IMR-90 (cell line): ENCODE measurements around the gene RAB42. TPM values are rescaled to one million over a fixed set of nuclear protein-coding genes. Genes with fewer than 3 reads are reported as not detected.

ENCODE experiments used
- ATAC-seq: fragments of 200-7000 bp; cut with Tn5 transposase; 2 replicates; pipeline ENCODE4 v1.9.1; 2020; ENCODE audit warnings: low read depth, mild to moderate bottlenecking, moderate library complexity
- BruUV-seq: library from RNA; stranded (reverse); fragments of 400-500 nt; replicated peaks from 2 replicates; lab custom pipeline; 2021; lab: Mats Ljungman, UMichigan
- CTCF ChIA-PET: fragments of 300-600 bp; formaldehyde crosslinking; extraction: SDS; loops from one replicate; lab custom pipeline; 2021; ENCODE audit warnings: antibody characterized with exemption; lab: Yijun Ruan, JAX
- POLR2A ChIA-PET: fragments of 300-600 bp; sonication (Branson Sonifier 250); formaldehyde crosslinking; loops from one replicate; lab custom pipeline; 2022; ENCODE audit warnings: antibody characterized with exemption; ENCODE audit not compliant: unreplicated experiment; lab: Charles Lee
- DNase-seq: peaks from one replicate; pipeline ENCODE4 v3.0.0; 2013
- H2AFZ ChIP-seq: replicated peaks from 2 replicates; pipeline ENCODE3; 2013; ENCODE audit warnings: low read length, mild to moderate bottlenecking; ENCODE audit not compliant: poor library complexity
- H2AK5ac ChIP-seq: 2 replicates; pipeline ENCODE4 v1.6.1; 2013; ENCODE audit warnings: low read depth, low read length, inconsistent platforms
- H2AK9ac ChIP-seq: replicated peaks from 2 replicates; pipeline ENCODE3; 2013; ENCODE audit warnings: mild to moderate bottlenecking, low read depth, low read length, moderate library complexity; ENCODE audit not compliant: poor library complexity
- H2BK120ac ChIP-seq: 2 replicates; pipeline ENCODE4 v1.6.1; 2013; ENCODE audit warnings: low read depth, low read length, inconsistent platforms
- H2BK15ac ChIP-seq: 3 replicates; pipeline ENCODE4 v1.6.1; 2013; ENCODE audit warnings: low read depth, low read length, inconsistent platforms
- H2BK20ac ChIP-seq: 2 replicates; pipeline ENCODE4 v1.6.1; 2013; ENCODE audit warnings: low read depth, mild to moderate bottlenecking, inconsistent platforms, low read length, moderate library complexity
- H2BK5ac ChIP-seq: 2 replicates; pipeline ENCODE4 v1.6.1; 2013; ENCODE audit warnings: mild to moderate bottlenecking, low read depth, low read length, inconsistent platforms; ENCODE audit not compliant: poor library complexity, severe bottlenecking
- H3K14ac ChIP-seq: replicated peaks from 2 replicates; pipeline ENCODE4 v1.6.1; 2013; ENCODE audit warnings: low read depth, low read length, inconsistent platforms
- H3K18ac ChIP-seq: 2 replicates; pipeline ENCODE4 v1.6.1; 2013; ENCODE audit warnings: low read depth, low read length, control low read depth
- H3K23ac ChIP-seq: 2 replicates; pipeline ENCODE4 v1.6.1; 2013; ENCODE audit warnings: low read depth, low read length, inconsistent platforms
- H3K27ac ChIP-seq: 2 replicates; pipeline ENCODE4 v1.5.1; 2013; ENCODE audit warnings: mild to moderate bottlenecking, control low read depth, low read length; ENCODE audit not compliant: insufficient read depth
- H3K27me3 ChIP-seq: 2 replicates; pipeline ENCODE4 v1.6.1; 2013; ENCODE audit warnings: low read length; ENCODE audit not compliant: control insufficient read depth, insufficient read depth
- H3K36me3 ChIP-seq: 2 replicates; pipeline ENCODE4 v1.6.1; 2013; ENCODE audit warnings: low read length, mixed read lengths; ENCODE audit not compliant: control insufficient read depth, insufficient read depth
- H3K4ac ChIP-seq: 2 replicates; pipeline ENCODE4 v1.6.1; 2013; ENCODE audit warnings: low read depth, low read length, inconsistent platforms
- H3K4me1 ChIP-seq: 2 replicates; pipeline ENCODE4 v1.6.1; 2013; ENCODE audit warnings: low read length, mixed read lengths; ENCODE audit not compliant: control insufficient read depth, insufficient read depth
- H3K4me2 ChIP-seq: 2 replicates; pipeline ENCODE4 v1.6.1; 2013; ENCODE audit warnings: low read depth, mild to moderate bottlenecking, control low read depth, low read length, moderate library complexity
- H3K4me3 ChIP-seq: 2 replicates; pipeline ENCODE4 v1.5.1; 2013; ENCODE audit warnings: low read depth, mild to moderate bottlenecking, control low read depth, low read length, moderate library complexity; ENCODE audit not compliant: insufficient read depth
- H3K56ac ChIP-seq: 2 replicates; pipeline ENCODE4 v1.6.1; 2013; ENCODE audit warnings: low read length, inconsistent platforms; ENCODE audit not compliant: insufficient read depth; ENCODE audit errors: extremely low read depth
- H3K79me1 ChIP-seq, 2 experiments: 2 replicates each; pipeline ENCODE4 v1.6.1; 2013; ENCODE audit warnings: low read length in 2 of 2, inconsistent platforms in 1 of 2, low read depth in 1 of 2
- H3K9ac ChIP-seq: 2 replicates; pipeline ENCODE4 v1.6.1; 2013; ENCODE audit warnings: low read depth, low read length, control low read depth
- H3K9me1 ChIP-seq: 2 replicates; pipeline ENCODE4 v1.6.1; 2013; ENCODE audit warnings: low read length, inconsistent platforms; ENCODE audit not compliant: insufficient read depth
- H3K9me3 ChIP-seq: 2 replicates; pipeline ENCODE4 v1.6.1; 2013; ENCODE audit warnings: low read length; ENCODE audit not compliant: control insufficient read depth, insufficient read depth
- H4K20me1 ChIP-seq: 2 replicates; pipeline ENCODE4 v1.6.1; 2013; ENCODE audit warnings: low read length, inconsistent platforms; ENCODE audit not compliant: insufficient read depth
- H4K5ac ChIP-seq: 2 replicates; pipeline ENCODE4 v1.6.1; 2013; ENCODE audit warnings: mild to moderate bottlenecking, low read depth, low read length, control low read depth
- H4K8ac ChIP-seq, 2 experiments: 2 replicates each; pipeline ENCODE4 v1.6.1; 2013; ENCODE audit warnings: low read depth in 2 of 2, low read length in 2 of 2, control low read depth in 1 of 2, inconsistent platforms in 1 of 2
- H4K91ac ChIP-seq: 2 replicates; pipeline ENCODE4 v1.6.1; 2013; ENCODE audit warnings: low read depth, low read length, inconsistent platforms; ENCODE audit not compliant: insufficient read depth
- BHLHE40 ChIP-seq: fragments of 150-350 bp; IDR thresholded peaks from 2 replicates; pipeline ENCODE4 v1.6.1; 2016; ENCODE audit warnings: mild to moderate bottlenecking, low read depth, low read length
- CEBPB ChIP-seq: IDR thresholded peaks from 2 replicates; pipeline ENCODE4 v1.6.1; 2012; ENCODE audit warnings: low read depth, low read length, improper control_type of control experiment
- CHD1 ChIP-seq: IDR thresholded peaks from 2 replicates; pipeline ENCODE4 v1.6.1; 2012; ENCODE audit warnings: low read depth, low read length, improper control_type of control experiment
- CTCF ChIP-seq: conservative IDR thresholded peaks from 2 replicates; pipeline ENCODE4 v1.5.1; 2012; ENCODE audit warnings: mild to moderate bottlenecking, low read depth, low read length, improper control_type of control experiment
- ELK1 ChIP-seq: fragments of 150-350 bp; IDR thresholded peaks from 2 replicates; pipeline ENCODE4 v1.6.1; 2016; ENCODE audit warnings: low read depth, mild to moderate bottlenecking, low read length, moderate library complexity, borderline replicate concordance
- FOS ChIP-seq: fragments of 150-350 bp; IDR thresholded peaks from 2 replicates; pipeline ENCODE4 v1.6.1; 2016; ENCODE audit warnings: low read depth, low read length
- MAFK ChIP-seq: IDR thresholded peaks from 2 replicates; pipeline ENCODE4 v1.6.1; 2012; ENCODE audit warnings: low read depth, low read length, improper control_type of control experiment
- NFE2L2 ChIP-seq: fragments of 150-350 bp; IDR thresholded peaks from 2 replicates; pipeline ENCODE4 v1.6.1; 2016; ENCODE audit warnings: low read depth, mild to moderate bottlenecking, low read length
- POLR2A ChIP-seq: IDR thresholded peaks from 2 replicates; pipeline ENCODE4 v1.6.1; 2012; ENCODE audit warnings: mild to moderate bottlenecking, low read depth, low read length
- RFX5 ChIP-seq: IDR thresholded peaks from 2 replicates; pipeline ENCODE4 v1.8.0; 2012; ENCODE audit warnings: low read depth, mild to moderate bottlenecking, low read length, moderate library complexity
- USF2 ChIP-seq: fragments of 150-350 bp; IDR thresholded peaks from 2 replicates; pipeline ENCODE4 v1.6.1; 2017; ENCODE audit warnings: mild to moderate bottlenecking, antibody characterized with exemption, low read length, low read depth
- WGBS, 2 experiments: methylation state at CpG; one replicate each; pipeline versions ENCODE4 v1.1.5 to v1.1.7; 2013; ENCODE audit warnings: missing lambda C conversion rate in 2 of 2; ENCODE audit not compliant: insufficient read length in 1 of 2; ENCODE audit errors: extremely low coverage in 2 of 2; 5-methylcytosine and 5-hydroxymethylcytosine counted together
- dilution Hi-C: fragments of 300-500 bp; cut with HindIII; formaldehyde crosslinking; loops from one replicate; pipeline ENCODE4 v1.14.3; 2018; ENCODE audit warnings: low sequenced_read_pairs; ENCODE audit not compliant: unreplicated experiment
- in situ Hi-C: fragments of 300-500 bp; cut with MboI; formaldehyde crosslinking; loops from 3 replicates; pipeline ENCODE4 v1.14.3; 2019; ENCODE audit warnings: low sequenced_read_pairs, inconsistent platforms, mixed read lengths
- intact Hi-C: fragments of 100-400 bp; cut with micrococcal nuclease; formaldehyde crosslinking; loops from 2 replicates; pipeline ENCODE4 v1.10.0; 2022
- polyA plus RNA-seq, 3 experiments: library from polyadenylated mRNA; depleted of rRNA; stranded (reverse); fragments of >200 nt; gene quantifications; 2 replicates each; pipeline ENCODE4 v1.2.3, GENCODE V29; 2012; ENCODE audit warnings: low replicate concordance in 1 of 3
- total RNA-seq: library from RNA; depleted of rRNA; stranded (reverse); fragments of >200 nt; gene quantifications from 2 replicates; pipeline ENCODE4 v1.2.3, GENCODE V29; 2012

RAB42 gene
- total and polyA plus RNA-seq, 2 of the 4 experiments (the other 2 are of a cell fraction), result 0.77 to 0.90 TPM

GRCh38 chr1:28565040-28565439, 27.0 kb upstream of the RAB42 start:
- in situ Hi-C loops (no loop called here), intact Hi-C loops (no loop called here), dilution Hi-C loops (no loop called here)
- Histone ChIP-seq H4K20me1 (no peaks in the 10 kb centered on the region), H3K27me3 (no peaks in the 10 kb centered on the region), H2BK20ac (no peak overlapping the region), H3K4ac (no peak overlapping the region), H3K9me1 (no peaks in the 10 kb centered on the region), H3K23ac (no peak overlapping the region), H2BK5ac (no peak overlapping the region), H3K56ac (no peak overlapping the region), H3K9me3 (no peaks in the 10 kb centered on the region), H3K4me2 (no peak overlapping the region), H3K4me3 (no peak overlapping the region), H4K91ac (no peak overlapping the region), H2AK9ac (no peak overlapping the region), H2AK5ac (no peak overlapping the region), H3K27ac (no peak overlapping the region), H3K18ac (no peak overlapping the region), H3K14ac (no peak overlapping the region), H4K5ac (no peak overlapping the region), H2BK120ac (no peak overlapping the region), H2AFZ (no peak overlapping the region), H4K8ac (no peak overlapping the region), H2BK15ac (no peak overlapping the region), H3K4me1 (no peaks in the 10 kb centered on the region), H3K9ac (no peak overlapping the region), H3K36me3 (peaks cover 49% of the 10 kb centered on the region), H3K79me1 (peaks cover 3 to 6% of the 10 kb centered on the region in 2 experiments; a peak in 2 of 4 replicates)
- BruUV-seq, result no TSS peak
- ChIA-PET CTCF (interaction anchor here (1.0 kb wide), 1 partner anchor 37 kb away, joined by 3 read pairs; no protein-coding TSS in a partner anchor), POLR2A (no interaction called here)
- TF ChIP-seq RFX5 (no peak), MAFK (no peak), NFE2L2 (no peak), FOS (no peak), USF2 (no peak), BHLHE40 (no peak), CTCF (no peak), POLR2A (no peak), ELK1 (no peak), CEBPB (no peak), CHD1 (no peak)
- no peak for DNase-seq
- 100% methylated on average over 1 of the region's 7 CpGs; no CpG with 5 or more reads in 1 of the 2 experiments for WGBS, 2 experiments
- no peak for ATAC-seq
